Astrocyte (in vitro differentiated cells and primary cell): ENCODE data around the gene NCAM2.

Source experiments
- EZH2 ChIP-seq: IDR thresholded peaks from 2 replicates; pipeline ENCODE4 v1.6.1; 2012; ENCODE audit warnings: mild to moderate bottlenecking, low read length, inconsistent platforms; ENCODE audit not compliant: insufficient read depth
- TF ChIP-seq, protein P1 (sequence below): IDR thresholded peaks from 2 replicates; pipeline ENCODE4 v1.5.1; 2011; ENCODE audit warnings: low read depth, mild to moderate bottlenecking, inconsistent platforms, low read length, moderate library complexity; ENCODE audit not compliant: insufficient read depth

DNA sequence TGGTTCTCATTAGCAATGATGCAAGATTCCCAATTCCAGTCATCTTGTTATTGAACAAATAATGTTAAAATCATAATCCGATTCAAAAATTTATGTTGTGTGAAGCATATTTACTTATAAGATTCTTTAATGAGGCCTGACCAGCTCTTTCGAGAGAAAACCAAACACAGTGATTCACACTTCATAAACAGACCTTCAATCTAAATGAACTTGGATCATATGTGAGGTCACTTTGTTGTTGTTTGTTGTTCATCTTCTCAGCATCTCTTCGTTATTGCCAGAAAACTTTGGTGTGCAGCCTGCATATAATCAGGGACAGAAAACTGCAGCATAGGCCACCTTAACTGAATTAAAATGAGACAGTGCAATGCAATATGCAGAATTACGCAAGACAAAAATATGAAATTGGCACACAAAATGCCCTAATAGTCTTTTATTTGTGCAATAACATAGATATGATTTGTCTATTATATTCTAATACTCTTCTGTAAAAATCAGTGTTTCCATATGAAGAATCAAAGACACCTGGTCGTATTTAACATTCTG is 30.1 kb downstream of the NCAM2 start:
- TF ChIP-seq, protein P1, sequence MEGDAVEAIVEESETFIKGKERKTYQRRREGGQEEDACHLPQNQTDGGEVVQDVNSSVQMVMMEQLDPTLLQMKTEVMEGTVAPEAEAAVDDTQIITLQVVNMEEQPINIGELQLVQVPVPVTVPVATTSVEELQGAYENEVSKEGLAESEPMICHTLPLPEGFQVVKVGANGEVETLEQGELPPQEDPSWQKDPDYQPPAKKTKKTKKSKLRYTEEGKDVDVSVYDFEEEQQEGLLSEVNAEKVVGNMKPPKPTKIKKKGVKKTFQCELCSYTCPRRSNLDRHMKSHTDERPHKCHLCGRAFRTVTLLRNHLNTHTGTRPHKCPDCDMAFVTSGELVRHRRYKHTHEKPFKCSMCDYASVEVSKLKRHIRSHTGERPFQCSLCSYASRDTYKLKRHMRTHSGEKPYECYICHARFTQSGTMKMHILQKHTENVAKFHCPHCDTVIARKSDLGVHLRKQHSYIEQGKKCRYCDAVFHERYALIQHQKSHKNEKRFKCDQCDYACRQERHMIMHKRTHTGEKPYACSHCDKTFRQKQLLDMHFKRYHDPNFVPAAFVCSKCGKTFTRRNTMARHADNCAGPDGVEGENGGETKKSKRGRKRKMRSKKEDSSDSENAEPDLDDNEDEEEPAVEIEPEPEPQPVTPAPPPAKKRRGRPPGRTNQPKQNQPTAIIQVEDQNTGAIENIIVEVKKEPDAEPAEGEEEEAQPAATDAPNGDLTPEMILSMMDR = no peak
- no peak for TF ChIP-seq EZH2
